SK-N-MC (cell line): ENCODE data around the gene UGT2A2.
"Not testable (repeated sequence)": the region's sequence is repeated elsewhere in the genome, so short reads cannot be mapped to it uniquely, and the experiment has no call there.

ENCODE experiments used
- DNase-seq: peaks from one replicate; pipeline ENCODE4 v3.0.0-alpha.2; 2011; ENCODE audit warnings: low read depth, low spot score
- H3K27ac ChIP-seq: fragments of 200-600 bp; sonication (generic); 2 replicates; pipeline ENCODE4 v1.5.1; 2016; ENCODE audit warnings: mixed run types
- H3K36me3 ChIP-seq: fragments of 200-600 bp; sonication (generic); 2 replicates; pipeline ENCODE4 v1.6.1; 2017; ENCODE audit warnings: antibody characterized with exemption, low read length, mixed read lengths; ENCODE audit not compliant: insufficient read depth
- H3K4me3 ChIP-seq: fragments of 200-600 bp; sonication (generic); 2 replicates; pipeline ENCODE4 v1.5.1; 2016
- H3K9ac ChIP-seq: fragments of 200-600 bp; sonication (generic); 2 replicates; pipeline ENCODE4 v1.8.0; 2017; ENCODE audit warnings: mixed run types, mixed read lengths; ENCODE audit not compliant: insufficient read length
- H3K9me3 ChIP-seq: fragments of 200-600 bp; sonication (generic); 2 replicates; pipeline ENCODE4 v1.6.1; 2017; ENCODE audit warnings: low read depth, mild to moderate bottlenecking, antibody characterized with exemption, low read length, moderate library complexity, mixed read lengths
- EZH2 ChIP-seq: fragments of 200-600 bp; sonication (generic); IDR thresholded peaks from one replicate; pipeline ENCODE4 v1.6.1; 2017; ENCODE audit warnings: antibody characterized with exemption
- FOXP2 ChIP-seq: optimal IDR thresholded peaks from 2 replicates; pipeline ENCODE3; 2011; ENCODE audit warnings: mild to moderate bottlenecking, moderate library complexity; ENCODE audit not compliant: insufficient read depth; ENCODE audit errors: extremely low read length, control extremely low read depth
- POLR2AphosphoS5 ChIP-seq: IDR thresholded peaks from 2 replicates; pipeline ENCODE4 v1.6.1; 2012; ENCODE audit warnings: mild to moderate bottlenecking, low read depth, low read length, borderline replicate concordance

Gene UGT2A2

DNA sequence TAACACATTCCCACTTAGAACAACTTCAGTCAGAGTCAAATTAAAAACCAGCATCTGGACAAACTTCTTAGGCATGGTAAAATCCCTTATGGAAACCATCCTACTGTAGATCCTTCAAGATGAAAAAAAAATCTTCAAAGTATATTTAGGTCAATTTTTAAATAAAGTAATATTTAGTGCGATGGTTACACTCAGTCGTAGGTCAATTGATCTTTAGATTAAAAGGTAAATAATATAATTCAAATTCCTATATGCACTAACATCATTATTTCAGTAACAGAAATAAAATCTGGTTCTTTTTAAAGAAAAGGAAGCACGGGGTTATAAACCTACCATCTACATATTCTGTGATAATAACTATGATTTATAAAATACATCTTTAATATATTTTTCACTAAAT is at the start of gene UGT2A2:
Gene UGT2A2 (minus strand): TSS at position 101 of the 400 bp plus-strand sequence. CDS start 2 bp downstream, at position 99.
- no peak for DNase-seq
- TF ChIP-seq POLR2AphosphoS5 (no peak), EZH2 (no peak), FOXP2 (no peak)
- H3K9ac ChIP-seq: no peak within 1 kb of the TSS
- H3K4me3 ChIP-seq: no peak within 1 kb of the TSS
- no peaks in the 10 kb centered on the region for H3K36me3 ChIP-seq
- no peaks in the 10 kb centered on the region for H3K9me3 ChIP-seq
- no peak within 1 kb of the TSS for H3K27ac ChIP-seq

- no peak for DNase-seq
- H3K27ac ChIP-seq: no peak overlapping the region
- no peak overlapping the region for H3K9ac ChIP-seq
- H3K36me3 ChIP-seq: no peaks in the 10 kb centered on the region
- TF ChIP-seq EZH2: no peak
- TF ChIP-seq POLR2AphosphoS5: no peak
- no peak for TF ChIP-seq FOXP2
- no peaks in the 10 kb centered on the region for H3K9me3 ChIP-seq
- no peak overlapping the region for H3K4me3 ChIP-seq
Measured at GRCh38 chr4:69684804-69685203, 45.4 kb upstream of the UGT2A2 start.

DNA sequence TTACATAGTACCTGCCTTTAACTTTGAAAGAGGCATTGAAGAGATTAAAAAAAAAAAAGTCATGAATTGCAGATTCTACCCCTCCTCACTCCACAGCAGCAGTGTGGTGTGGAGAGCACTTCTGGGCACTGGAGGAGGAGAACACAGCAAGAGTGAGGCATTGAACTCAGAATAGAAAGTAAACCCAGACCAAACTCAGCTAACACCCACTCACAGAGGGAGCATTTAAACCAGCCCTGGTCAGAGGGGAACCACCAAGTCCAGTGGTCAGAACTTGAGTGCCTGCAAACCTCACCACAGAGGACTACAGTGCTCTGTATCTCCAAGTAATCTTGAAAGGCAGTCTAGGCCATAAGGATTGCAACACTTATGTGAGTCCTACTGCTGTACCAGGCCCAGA is 29.2 kb upstream of the UGT2A2 start:
- no peak overlapping the region for H3K27ac ChIP-seq
- no peak for TF ChIP-seq EZH2
- no peak for TF ChIP-seq FOXP2
- no peak for TF ChIP-seq POLR2AphosphoS5
- no peak overlapping the region for H3K4me3 ChIP-seq
- no peaks in the 10 kb centered on the region for H3K36me3 ChIP-seq
- no peaks in the 10 kb centered on the region for H3K9me3 ChIP-seq
- no peak overlapping the region for H3K9ac ChIP-seq
- no peak for DNase-seq

GRCh38 chr4:69664009-69664408 is 24.6 kb upstream of the UGT2A2 start:
- not testable (repeated sequence) for DNase-seq, H3K36me3 ChIP-seq, H3K9ac ChIP-seq, H3K27ac ChIP-seq, H3K4me3 ChIP-seq, H3K9me3 ChIP-seq

DNA sequence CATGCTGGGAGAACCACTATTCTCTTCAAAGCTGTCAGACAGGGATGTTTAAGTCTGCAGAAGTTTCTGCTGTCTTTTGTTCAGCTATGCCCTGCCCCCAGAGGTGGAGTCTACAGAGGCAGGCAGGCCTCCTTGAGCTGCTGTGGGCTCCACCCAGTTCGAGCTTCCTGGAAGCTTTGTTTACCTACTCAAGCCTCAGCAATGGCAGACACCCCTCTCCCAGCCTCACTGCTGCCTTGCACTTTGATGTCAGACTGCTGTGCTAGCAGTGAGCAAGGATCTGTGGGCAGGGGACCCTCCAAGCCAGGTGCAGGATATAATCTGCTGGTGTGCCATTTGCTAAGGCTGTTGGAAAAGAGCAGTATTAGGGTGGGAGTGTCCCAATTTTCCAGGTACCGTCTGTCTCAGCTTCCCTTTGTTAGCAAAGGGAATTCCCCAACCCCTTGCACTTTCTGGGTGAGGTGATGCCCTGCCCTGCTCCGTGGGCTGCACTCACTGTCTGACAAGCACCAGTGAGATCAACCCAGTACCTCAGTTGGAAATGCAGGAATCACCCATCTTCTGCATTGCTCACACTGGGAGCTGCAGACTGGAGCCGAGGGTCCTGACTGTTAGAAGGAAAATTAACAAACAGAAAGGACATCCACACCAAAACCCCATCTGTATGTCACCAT is 21.8 kb upstream of the UGT2A2 start:
- H3K27ac ChIP-seq, H3K36me3 ChIP-seq, H3K4me3 ChIP-seq, H3K9me3 ChIP-seq, DNase-seq, H3K9ac ChIP-seq: not testable (repeated sequence)

GRCh38 chr4:69658133-69658532 is 18.7 kb upstream of the UGT2A2 start:
- TF ChIP-seq EZH2: no peak
- no peak for TF ChIP-seq POLR2AphosphoS5
- no peak for TF ChIP-seq FOXP2
- H3K9ac ChIP-seq: no peak overlapping the region
- H3K36me3 ChIP-seq: no peaks in the 10 kb centered on the region
- DNase-seq: no peak
- no peaks in the 10 kb centered on the region for H3K9me3 ChIP-seq
- H3K4me3 ChIP-seq: no peak overlapping the region
- no peak overlapping the region for H3K27ac ChIP-seq

DNA sequence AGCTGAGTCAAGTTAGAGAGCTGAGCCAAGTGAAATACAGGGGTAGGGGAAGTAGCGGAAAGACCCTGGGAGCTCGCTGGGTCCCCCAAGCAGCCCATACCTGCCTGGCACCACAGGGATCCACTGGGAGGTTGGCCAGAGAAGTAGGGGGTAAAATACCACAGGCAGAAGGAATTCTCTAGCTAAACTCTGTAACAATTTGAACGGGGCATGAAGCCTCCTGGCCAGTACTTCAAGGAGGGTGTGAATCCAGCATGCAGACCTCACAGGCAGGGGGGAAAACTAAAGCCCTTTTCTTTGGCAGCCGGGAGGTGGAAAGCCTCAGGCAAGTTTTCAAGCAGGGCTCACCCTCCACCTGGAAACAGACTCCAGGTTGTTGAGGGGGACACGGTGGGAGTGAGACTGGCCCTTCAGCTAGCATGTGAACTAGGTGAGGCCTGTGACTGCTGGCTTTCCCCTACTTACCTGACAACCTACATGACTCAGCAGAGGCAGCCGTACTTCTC is 17.3 kb upstream of the UGT2A2 start:
- H3K9me3 ChIP-seq: no peaks in the 10 kb centered on the region
- no peak overlapping the region for H3K4me3 ChIP-seq
- no peak overlapping the region for H3K27ac ChIP-seq
- no peaks in the 10 kb centered on the region for H3K36me3 ChIP-seq
- DNase-seq: no peak
- H3K9ac ChIP-seq: no peak overlapping the region
- TF ChIP-seq POLR2AphosphoS5 (no peak), FOXP2 (no peak), EZH2 (no peak)

DNA sequence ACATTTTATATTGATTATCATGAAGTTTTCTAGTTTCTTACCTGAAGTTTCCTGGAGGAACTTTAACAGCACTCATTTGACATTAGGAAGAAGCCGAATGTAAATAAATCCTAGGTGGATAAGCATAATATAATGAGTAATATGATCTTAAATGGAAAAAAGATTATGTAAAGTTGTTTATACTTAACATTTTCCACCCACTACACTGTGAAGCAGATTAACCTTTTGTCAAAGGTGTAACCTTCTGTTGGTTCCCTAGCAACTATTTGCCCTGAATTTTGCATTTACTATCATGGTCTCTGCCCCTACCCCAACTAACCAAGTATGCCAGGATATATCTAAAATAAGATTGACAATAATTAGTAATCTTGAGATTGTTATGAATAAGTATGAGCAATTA is 13.7 kb upstream of the UGT2A2 start, which contains the start of gene UGT2A1:
Gene UGT2A1 (minus strand): TSS at position 101 of the 400 bp plus-strand sequence. CDS start 5,603 bp downstream, outside the sequence.
- TF ChIP-seq EZH2 (no peak), FOXP2 (no peak), POLR2AphosphoS5 (no peak)
- DNase-seq: no peak
- Histone ChIP-seq H3K9ac (no peak within 1 kb of the TSS), H3K27ac (no peak within 1 kb of the TSS), H3K4me3 (no peak within 1 kb of the TSS), H3K36me3 (no peaks in the 10 kb centered on the region), H3K9me3 (no peaks in the 10 kb centered on the region)

GRCh38 chr4:69650872-69651271 is 11.4 kb upstream of the UGT2A2 start:
- Histone ChIP-seq H3K27ac (no peak overlapping the region), H3K4me3 (no peak overlapping the region), H3K9ac (no peak overlapping the region), H3K36me3 (no peaks in the 10 kb centered on the region), H3K9me3 (no peaks in the 10 kb centered on the region)
- DNase-seq: no peak
- TF ChIP-seq EZH2: no peak
- TF ChIP-seq FOXP2: no peak
- TF ChIP-seq POLR2AphosphoS5: no peak
